GM18870 (cell line): Measurements from ENCODE around the gene CHD5.
"Not testable (repeated sequence)": the region's sequence is repeated elsewhere in the genome, so short reads cannot be mapped to it uniquely, and the experiment has no call there.

ENCODE experiments used
- ATAC-seq: cut with Tn5 transposase; IDR thresholded peaks from one replicate; pipeline ENCODE4 v1.9.1; 2021; ENCODE audit warnings: moderate library complexity; ENCODE audit not compliant: unreplicated experiment

Gene CHD5

DNA sequence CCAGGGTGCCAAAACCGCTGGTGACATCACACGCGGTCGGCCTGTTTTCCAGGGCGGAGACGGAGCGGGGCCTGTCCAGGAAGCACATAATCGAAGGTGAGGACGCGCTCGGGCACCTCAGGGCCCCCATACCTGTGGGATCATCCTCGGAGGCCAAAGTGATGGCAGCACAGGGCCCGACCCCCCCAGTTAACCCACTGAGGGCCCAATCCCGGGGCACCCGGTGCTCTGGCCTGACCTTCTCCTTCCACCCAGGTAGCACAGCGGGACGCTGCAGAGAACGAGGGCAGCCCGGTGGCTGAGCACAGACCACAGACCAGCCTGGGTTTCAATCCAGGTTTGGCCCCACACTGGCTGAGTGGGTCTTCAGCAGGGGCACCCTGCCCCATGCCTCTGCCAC lies 91.2 kb downstream of the CHD5 start:
- ATAC-seq: no peak

DNA sequence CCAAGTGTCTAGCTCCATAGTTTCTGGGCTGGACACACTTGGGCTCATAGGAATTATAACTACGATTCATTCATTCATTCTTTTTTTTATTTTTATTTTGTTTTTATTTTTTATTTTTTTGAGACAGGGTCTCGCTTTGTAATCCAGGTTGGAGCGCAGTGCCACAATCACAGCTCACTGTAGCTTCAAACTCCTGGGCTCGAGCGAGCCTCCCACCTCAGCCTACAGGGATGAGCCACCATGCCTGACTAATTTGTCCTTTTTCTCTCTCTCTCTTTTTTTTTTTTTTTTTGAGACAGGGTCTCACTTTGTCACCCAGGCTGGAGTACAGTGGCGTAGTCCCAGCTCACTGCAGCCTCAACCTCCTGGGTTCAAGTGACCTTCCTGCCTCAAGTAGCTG lies 92.2 kb downstream of the CHD5 start:
- no peak for ATAC-seq

- ATAC-seq: no peak
These were observed 92.7 kb downstream of the CHD5 start for GRCh38 chr1:6087377-6087772.

GRCh38 chr1:6086762-6087376 lies 93.3 kb downstream of the CHD5 start:
- ATAC-seq: no peak

DNA sequence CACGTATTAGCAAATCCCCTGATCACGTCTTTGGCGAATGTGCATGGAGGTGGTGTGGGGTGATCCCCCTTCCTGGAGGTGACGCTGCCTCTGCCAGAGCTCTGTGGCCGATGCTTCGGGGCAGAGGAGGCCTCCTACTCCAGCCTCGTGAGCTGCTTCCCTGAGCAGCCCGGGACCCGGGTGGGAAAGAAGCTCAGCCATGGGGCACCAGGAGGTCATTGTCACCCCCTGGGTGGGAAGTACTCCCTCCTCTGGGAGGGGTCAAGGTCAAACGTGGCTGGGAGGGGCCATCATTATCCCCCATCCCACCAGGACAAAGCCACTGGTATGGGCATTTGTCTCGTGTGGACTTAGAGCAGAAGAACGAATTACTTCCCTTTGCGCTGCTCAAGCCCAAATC lies 93.8 kb downstream of the CHD5 start:
- ATAC-seq: no peak

DNA sequence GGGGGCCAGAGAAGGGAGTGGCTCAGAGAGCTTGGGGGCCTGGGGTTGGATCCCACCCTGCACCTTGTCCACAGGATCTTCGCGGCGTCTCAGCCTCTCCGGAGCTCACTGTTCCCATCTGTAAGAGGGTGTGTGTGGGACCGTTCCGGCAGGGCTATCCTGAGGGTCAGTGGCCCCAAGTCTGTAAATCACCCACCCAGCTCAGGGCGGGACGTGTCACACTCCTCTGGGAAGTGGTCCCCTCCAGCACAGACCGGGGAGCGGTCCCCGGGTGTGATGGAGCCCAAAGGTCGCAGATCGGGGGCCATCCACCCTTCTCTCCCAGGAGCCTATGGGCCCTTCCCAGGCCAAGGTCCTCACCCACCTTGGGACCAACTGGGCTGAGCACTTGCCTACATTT lies 94.5 kb downstream of the CHD5 start:
- no peak for ATAC-seq

DNA sequence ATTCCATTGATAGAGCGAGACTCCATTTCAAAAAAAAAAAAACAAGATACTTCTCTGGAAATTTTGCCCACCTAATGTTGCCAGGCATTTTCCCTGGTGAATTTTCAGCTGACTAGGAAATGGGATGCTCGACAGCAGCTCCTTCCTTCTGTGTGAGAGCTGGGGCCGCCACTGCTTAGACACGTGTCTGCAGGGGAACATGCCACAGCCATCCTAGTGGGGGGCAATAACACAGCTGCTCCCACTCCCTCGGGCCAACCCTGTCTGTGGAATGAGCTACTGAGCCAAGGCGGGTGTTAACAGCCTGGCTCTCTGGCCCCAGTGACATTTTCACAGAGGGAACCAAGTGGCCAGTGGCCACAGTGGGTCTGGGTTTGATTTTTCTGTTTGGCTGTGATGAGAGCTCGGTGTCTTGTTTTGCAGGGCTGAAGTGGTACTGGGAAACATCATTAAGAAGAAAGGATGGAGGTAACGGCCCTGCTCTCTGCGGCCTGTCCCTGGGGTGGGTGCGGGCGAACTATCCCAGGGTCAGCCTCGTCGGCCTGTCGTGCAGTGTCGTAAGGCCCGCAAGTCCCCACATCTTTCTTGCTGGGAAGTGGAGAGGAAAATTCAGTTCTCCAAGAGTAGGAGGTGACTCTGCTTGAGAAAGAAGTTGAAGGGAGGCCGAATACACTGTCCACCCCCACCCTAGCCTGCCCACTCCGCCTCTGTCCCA lies 95.2 kb downstream of the CHD5 start:
- no peak for ATAC-seq

DNA sequence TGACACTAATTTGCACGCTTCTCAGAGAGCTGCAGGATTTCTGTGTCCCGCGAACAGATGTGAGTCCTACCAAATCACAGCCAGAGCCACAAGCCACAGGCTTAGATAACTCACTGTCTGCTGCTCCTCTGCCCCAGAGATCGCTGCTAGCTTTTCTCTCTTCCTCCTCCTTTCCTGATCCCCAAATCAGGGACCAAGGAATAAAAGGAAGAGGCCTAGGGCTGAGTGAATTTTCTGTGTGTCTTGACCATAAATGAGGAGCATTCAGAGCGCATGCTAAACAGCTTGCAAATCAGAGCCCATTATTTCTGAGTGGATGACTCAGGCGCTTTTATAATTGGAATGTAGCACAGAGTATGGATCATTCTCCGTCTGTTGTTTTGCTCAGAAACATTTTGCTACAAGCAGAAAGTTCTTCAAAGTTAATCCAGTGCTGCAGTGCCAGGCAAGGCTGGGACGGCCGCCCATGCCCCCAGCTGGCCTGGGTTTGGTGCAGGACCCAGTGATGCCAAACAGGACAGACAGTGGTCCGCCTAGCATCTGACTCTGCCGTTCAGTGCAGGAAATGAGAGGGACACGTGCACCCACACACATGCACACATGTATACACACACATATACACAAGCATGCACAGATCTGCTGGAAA lies 96.2 kb downstream of the CHD5 start:
- no peak for ATAC-seq

GRCh38 chr1:6083385-6083784 lies 96.7 kb downstream of the CHD5 start:
- ATAC-seq: no peak

DNA sequence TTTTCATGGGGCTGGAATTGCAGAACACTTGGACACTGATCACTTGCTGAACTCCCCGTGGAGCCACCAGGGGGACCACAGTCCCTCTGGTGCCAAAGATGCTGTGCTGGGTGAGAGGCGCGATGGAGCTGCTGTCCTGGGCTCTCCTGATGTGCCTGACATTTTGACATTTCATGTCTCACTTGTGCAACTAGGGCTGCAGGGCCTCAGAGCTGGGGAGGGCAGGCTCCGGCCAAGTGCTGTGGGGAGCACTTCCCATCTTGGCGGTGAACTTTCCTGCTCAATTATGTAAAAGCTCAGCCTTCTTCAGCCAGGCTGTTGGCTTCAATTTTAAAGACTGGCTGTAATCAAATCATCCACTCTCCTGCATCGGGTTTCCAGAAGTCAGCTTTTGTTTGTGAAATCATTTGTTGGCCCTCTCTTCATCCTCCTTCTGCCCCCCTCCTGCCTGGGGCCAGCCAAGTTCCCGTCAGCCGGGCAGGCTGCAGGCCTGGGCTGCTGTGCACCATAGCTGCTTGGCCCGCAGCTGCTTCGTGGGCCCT lies 97.6 kb downstream of the CHD5 start:
- ATAC-seq: no peak

DNA sequence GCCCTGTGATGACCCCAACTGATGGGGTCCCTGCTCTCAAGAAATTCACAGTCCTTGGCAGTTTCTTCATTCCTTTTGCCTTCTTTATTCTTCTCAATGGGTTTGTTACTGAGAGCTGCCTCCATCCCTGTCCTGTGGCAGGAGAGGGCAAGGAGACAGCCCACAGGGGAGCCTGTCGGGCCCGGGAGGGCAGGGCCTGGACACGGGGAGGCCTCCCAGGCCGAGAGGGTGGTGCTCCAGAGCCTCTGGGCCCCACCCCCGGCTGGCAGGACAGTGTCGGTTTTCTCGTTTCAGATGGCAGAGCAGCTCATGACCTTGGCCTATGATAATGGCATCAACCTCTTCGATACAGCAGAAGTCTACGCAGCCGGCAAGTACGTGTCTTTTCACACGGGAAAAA lies 98.2 kb downstream of the CHD5 start:
- ATAC-seq: no peak

DNA sequence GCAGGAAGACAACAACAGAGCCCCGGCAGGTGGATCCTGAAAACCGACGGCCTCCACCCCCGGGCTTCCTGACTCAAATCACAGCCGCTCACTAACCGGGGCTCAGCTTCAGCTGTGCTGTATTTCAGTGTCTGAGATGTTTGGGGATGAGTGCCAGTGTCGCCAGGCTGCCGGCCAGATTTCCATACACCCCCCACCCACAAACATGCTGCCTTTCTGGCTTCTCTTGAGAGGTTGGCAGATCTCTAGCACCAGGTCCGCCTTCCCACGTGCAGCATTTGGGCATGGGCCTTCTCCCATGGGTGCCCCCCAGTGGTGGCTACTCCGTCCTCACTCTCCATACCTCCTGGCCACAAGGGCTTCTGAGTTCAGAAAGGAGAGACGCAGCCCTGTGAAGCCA lies 99.7 kb downstream of the CHD5 start:
- no peak for ATAC-seq

- no peak for ATAC-seq
These were observed 102.2 kb downstream of the CHD5 start for GRCh38 chr1:6077919-6078318.

GRCh38 chr1:6077506-6077905 lies 102.6 kb downstream of the CHD5 start:
- ATAC-seq: no peak

GRCh38 chr1:6077061-6077460 lies 103.1 kb downstream of the CHD5 start:
- not testable (repeated sequence) for ATAC-seq

GRCh38 chr1:6075748-6076147 lies 104.4 kb downstream of the CHD5 start:
- ATAC-seq: no peak

DNA sequence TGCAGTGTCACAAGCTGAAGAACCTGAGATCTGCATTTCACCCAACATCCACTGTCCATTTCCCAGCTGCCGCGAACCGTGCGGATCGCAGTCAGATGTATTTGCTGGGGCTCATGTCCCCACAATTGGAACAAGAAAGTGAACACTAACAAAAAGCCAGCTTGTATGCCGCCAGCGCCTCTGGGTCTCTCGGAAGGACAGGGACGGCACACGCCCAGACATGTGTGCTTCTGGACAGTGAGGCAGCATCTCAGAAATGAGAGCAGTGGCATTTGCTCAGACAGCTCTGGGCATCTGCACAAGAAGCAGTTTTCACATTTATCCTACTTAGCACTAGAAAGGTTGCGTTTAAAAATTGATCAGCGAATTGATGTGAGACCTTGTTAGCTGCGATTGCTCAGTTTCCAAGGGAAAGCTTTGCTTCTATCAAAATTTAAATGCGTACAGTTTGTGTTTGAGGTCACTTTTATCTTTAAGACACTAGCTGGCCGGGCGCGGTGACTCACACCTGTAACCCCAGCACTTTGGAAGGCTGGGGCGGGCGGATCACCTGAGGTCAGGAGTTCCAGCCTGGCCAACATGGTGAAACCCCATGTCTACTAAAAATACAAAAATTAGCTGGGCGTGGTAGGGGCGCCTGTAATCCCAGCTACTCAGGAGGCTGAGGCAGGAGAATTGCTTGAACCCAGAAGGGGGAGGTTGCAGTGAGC lies 105.8 kb downstream of the CHD5 start:
- no peak for ATAC-seq

DNA sequence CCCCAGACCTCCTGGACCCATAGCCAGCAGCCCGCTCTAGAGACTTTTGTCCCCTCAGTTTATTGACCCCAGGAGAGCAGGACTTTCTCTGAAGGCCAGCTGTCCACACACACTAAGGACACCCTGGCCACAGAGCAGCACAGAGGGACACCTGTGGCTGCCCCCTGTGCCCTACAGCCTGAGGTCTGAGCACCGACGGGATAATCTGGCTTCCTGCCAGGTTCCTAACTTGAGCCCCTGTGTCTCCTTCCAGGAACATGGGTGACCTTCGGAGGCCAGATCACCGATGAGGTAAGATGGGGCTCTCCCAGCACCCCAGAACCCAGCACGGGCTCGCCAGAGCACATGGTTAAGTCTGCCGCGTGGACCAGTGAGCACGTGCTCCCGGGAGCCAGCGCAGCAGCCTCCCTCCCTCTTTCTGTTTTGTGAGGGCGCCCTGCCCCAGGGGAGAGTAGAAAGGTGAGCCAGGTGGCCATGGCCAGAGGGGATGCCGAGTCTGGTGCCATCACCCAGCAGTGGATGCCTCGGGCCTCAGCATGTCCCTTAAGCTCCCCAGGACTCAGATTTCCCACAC lies 106.6 kb downstream of the CHD5 start:
- ATAC-seq: no peak

GRCh38 chr1:6072774-6073479 lies 107.2 kb downstream of the CHD5 start:
- no peak for ATAC-seq

DNA sequence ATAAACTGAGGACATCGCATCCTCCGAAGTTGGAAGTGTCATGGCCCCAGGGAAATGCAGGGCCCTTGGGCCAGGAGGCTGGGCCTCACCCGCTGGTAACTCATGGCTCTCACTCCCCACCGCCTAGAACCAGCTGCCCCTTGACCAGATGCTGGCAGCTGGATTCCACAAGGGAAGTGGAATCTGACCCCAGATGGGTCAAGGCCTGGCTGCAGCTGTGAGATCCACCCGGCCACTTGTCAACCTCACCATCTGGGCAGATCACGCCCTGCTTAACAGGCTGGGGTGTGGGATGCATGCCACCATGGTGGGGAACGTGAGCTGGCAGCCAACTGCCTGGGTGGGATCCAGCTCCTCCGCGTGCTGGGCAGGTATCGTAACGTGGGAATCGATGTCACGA lies 108.9 kb downstream of the CHD5 start:
- ATAC-seq: no peak
